AG09309 (cell line): ENCODE results near the gene ABTB2.

Source experiments
- DNase-seq: peaks from one replicate; pipeline ENCODE4 v3.0.0-alpha.2; 2010; ENCODE audit warnings: low read depth
- H3K4me3 ChIP-seq: 2 replicates; pipeline ENCODE4 v1.5.1; 2011; ENCODE audit warnings: mild to moderate bottlenecking, low read depth, low read length, moderate library complexity; ENCODE audit not compliant: control insufficient read depth
- CTCF ChIP-seq: IDR thresholded peaks from 2 replicates; pipeline ENCODE4 v1.5.1; 2011; ENCODE audit warnings: mild to moderate bottlenecking, low read depth, low read length, inconsistent platforms; ENCODE audit not compliant: insufficient read depth, control insufficient read depth; ENCODE audit errors: missing control alignments

The ABTB2 gene

GRCh38 chr11:34300026-34300925, 57.5 kb downstream of the ABTB2 start:
- no peak for TF ChIP-seq CTCF
- no peak for DNase-seq
- no peak overlapping the region for H3K4me3 ChIP-seq

- TF ChIP-seq CTCF = no peak
- H3K4me3 ChIP-seq = no peak overlapping the region
- no peak for DNase-seq
These were observed 58.4 kb downstream of the ABTB2 start for GRCh38 chr11:34299284-34299972.

GRCh38 chr11:34298871-34299270, 58.9 kb downstream of the ABTB2 start:
- no peak for DNase-seq
- H3K4me3 ChIP-seq = no peak overlapping the region
- no peak for TF ChIP-seq CTCF

GRCh38 chr11:34296412-34296811, 61.4 kb downstream of the ABTB2 start:
- TF ChIP-seq CTCF = no peak
- no peak for DNase-seq

GRCh38 chr11:34292546-34292945, 65.3 kb downstream of the ABTB2 start:
- no peak for TF ChIP-seq CTCF
- DNase-seq = no peak
- H3K4me3 ChIP-seq = no peak overlapping the region

More at GRCh38 chr11:34296412-34296811, 61.4 kb downstream of the ABTB2 start:
- no peak overlapping the region for H3K4me3 ChIP-seq

GRCh38 chr11:34292111-34292510, 65.7 kb downstream of the ABTB2 start:
- no peak for TF ChIP-seq CTCF
- no peak for DNase-seq
- no peak overlapping the region for H3K4me3 ChIP-seq
